Sigmoid colon (tissue), 7 donors: Measurements from ENCODE around the gene BCL11B. TPM values are rescaled to one million over a fixed set of nuclear protein-coding genes. Genes with fewer than 3 reads are reported as not detected.

Experiments
- DNase-seq: peaks from one replicate; pipeline ENCODE4 v3.0.0-alpha.2; 2019
- H3K27ac ChIP-seq, 4 donors: fragments of 200-600 bp; sonication (generic); one replicate each; pipeline ENCODE4 v1.5.1; 2016 to 2019; ENCODE audit warnings: mild to moderate bottlenecking in 1 of 4
- H3K27me3 ChIP-seq, 3 donors: fragments of 200-600 bp; sonication (generic); one replicate each; pipeline ENCODE4 v1.5.1; 2019; ENCODE audit warnings: mild to moderate bottlenecking in 1 of 3
- H3K36me3 ChIP-seq, 4 donors: fragments of 200-600 bp; sonication (generic); one replicate each; pipeline ENCODE4 v1.5.1; 2016 to 2019
- H3K4me1 ChIP-seq, 4 donors: fragments of 200-600 bp; sonication (generic); one replicate each; pipeline ENCODE4 v1.5.1; 2017 to 2019
- H3K4me3 ChIP-seq, 4 donors: fragments of 200-600 bp; sonication (generic); one replicate each; pipeline ENCODE4 v1.5.1; 2017 to 2019; ENCODE audit warnings: mild to moderate bottlenecking in 2 of 4, moderate library complexity in 1 of 4
- H3K9me3 ChIP-seq, 4 donors: fragments of 200-600 bp in 3 of 4; sonication (generic) in 3 of 4; one replicate each; pipeline versions ENCODE4 v1.5.1 to v1.6.1; 2013 to 2019
- CTCF ChIP-seq, 4 experiments: fragments of 450-650 bp in 3 of 4; fragments of 200-600 bp in 1 of 4; IDR thresholded peaks; one replicate each; pipeline ENCODE4 v1.5.1; 2016 to 2019; ENCODE audit warnings: antibody characterized with exemption in 4 of 4, mild to moderate bottlenecking in 3 of 4, moderate library complexity in 2 of 4
- EP300 ChIP-seq, 4 donors: sonication (generic); formaldehyde crosslinking; IDR thresholded peaks; one replicate each; pipeline ENCODE4 v1.6.1; 2017; ENCODE audit warnings: antibody characterized with exemption in 4 of 4
- POLR2A ChIP-seq, 2 donors: fragments of 450-650 bp; IDR thresholded peaks; one replicate each; pipeline ENCODE4 v1.6.1; 2016; ENCODE audit warnings: antibody characterized with exemption in 2 of 2, mild to moderate bottlenecking in 2 of 2, moderate library complexity in 2 of 2
- POLR2AphosphoS5 ChIP-seq, 4 donors: sonication (generic); formaldehyde crosslinking; IDR thresholded peaks; one replicate each; pipeline ENCODE4 v1.6.1; 2017; ENCODE audit warnings: antibody characterized with exemption in 4 of 4
- WGBS, 2 donors: extraction: QIAGEN DNeasy Blood & Tissue Kit; methylation state at CpG; one replicate each; pipeline ENCODE4 v1.1.7; 2013; 5-methylcytosine and 5-hydroxymethylcytosine counted together
- intact Hi-C: fragments of 100-400 bp; cut with DNase I; formaldehyde crosslinking; loops from one replicate; pipeline ENCODE4 v1.15.1; 2023
- polyA plus RNA-seq, 3 donors: library from polyadenylated mRNA; stranded (reverse); fragments of 200-250 nt; gene quantifications; one replicate each; pipeline ENCODE4 v1.2.3, GENCODE V29; 2013
- total RNA-seq, 4 donors: library from RNA; depleted of rRNA; stranded (reverse); fragments of >200 nt; gene quantifications; one replicate each; pipeline ENCODE4 v1.1.0, GENCODE V29; 2016
- donor health status: healthy with polysubstance abuse.
- donor health status: Bipolar disorder and iron deficiency.
- donor health status: healthy.

The BCL11B gene
- total and polyA plus RNA-seq, 7 donors: under 0.01 to 3.5 (median 0.23) TPM

DNA sequence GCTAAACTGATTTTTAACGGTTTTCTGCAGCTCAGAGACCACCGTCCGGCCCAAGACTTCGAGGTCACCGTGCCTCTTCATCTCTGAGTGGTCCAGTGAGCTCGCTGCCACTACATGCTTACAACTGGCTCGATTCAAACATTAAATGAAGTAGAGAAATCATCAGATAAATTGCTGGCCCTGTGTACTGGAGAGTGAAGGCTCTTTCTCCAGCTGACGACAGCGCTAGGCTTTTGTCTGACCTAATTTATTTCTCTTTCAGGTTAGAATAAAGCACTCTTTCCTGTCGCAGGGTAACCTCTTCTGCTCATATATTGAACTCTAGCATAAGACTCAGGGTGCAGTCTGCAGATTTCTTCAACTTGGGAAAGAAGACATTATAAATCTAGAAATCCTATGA is 6.4 kb downstream of the BCL11B start:
- peaks cover 0 to 19% (median 13%) of the 10 kb centered on the region in 4 donors for H3K4me1 ChIP-seq
- peaks cover 26 to 77% (median 50%) of the 10 kb centered on the region in 3 donors for H3K27me3 ChIP-seq
- no peaks in the 10 kb centered on the region for H3K9me3 ChIP-seq
- no peaks in the 10 kb centered on the region for H3K36me3 ChIP-seq
- 68 to 89% methylated on average over 10 of the region's 10 CpGs for WGBS, 2 donors
- no peak overlapping the region for H3K4me3 ChIP-seq
- no peak for DNase-seq
- no peak overlapping the region for H3K27ac ChIP-seq
- intact Hi-C loops: no loop called here
- TF ChIP-seq CTCF (IDR thresholded peaks at IDR 0.05) (no peak), POLR2AphosphoS5 (IDR thresholded peaks at IDR 0.05) (no peak), POLR2A (IDR thresholded peaks at IDR 0.05) (no peak), EP300 (IDR thresholded peaks at IDR 0.05) (no peak)

GRCh38 chr14:99264691-99265450 is 7.1 kb downstream of the BCL11B start:
- no peaks in the 10 kb centered on the region for H3K9me3 ChIP-seq
- DNase-seq: no peak
- peaks cover 19 to 72% (median 43%) of the 10 kb centered on the region in 3 donors for H3K27me3 ChIP-seq
- no peaks in the 10 kb centered on the region for H3K36me3 ChIP-seq
- 58 to 84% methylated on average over 17 of the region's 17 CpGs for WGBS, 2 donors
- intact Hi-C loops: no loop called here
- TF ChIP-seq EP300 (IDR thresholded peaks at IDR 0.05) (no peak), POLR2A (IDR thresholded peaks at IDR 0.05) (no peak), POLR2AphosphoS5 (IDR thresholded peaks at IDR 0.05) (no peak), CTCF (IDR thresholded peaks at IDR 0.05) (no peak)
- H3K4me1 ChIP-seq: peaks cover 0 to 12% (median 6%) of the 10 kb centered on the region in 4 donors
- H3K4me3 ChIP-seq: no peak overlapping the region
- H3K27ac ChIP-seq: no peak overlapping the region

DNA sequence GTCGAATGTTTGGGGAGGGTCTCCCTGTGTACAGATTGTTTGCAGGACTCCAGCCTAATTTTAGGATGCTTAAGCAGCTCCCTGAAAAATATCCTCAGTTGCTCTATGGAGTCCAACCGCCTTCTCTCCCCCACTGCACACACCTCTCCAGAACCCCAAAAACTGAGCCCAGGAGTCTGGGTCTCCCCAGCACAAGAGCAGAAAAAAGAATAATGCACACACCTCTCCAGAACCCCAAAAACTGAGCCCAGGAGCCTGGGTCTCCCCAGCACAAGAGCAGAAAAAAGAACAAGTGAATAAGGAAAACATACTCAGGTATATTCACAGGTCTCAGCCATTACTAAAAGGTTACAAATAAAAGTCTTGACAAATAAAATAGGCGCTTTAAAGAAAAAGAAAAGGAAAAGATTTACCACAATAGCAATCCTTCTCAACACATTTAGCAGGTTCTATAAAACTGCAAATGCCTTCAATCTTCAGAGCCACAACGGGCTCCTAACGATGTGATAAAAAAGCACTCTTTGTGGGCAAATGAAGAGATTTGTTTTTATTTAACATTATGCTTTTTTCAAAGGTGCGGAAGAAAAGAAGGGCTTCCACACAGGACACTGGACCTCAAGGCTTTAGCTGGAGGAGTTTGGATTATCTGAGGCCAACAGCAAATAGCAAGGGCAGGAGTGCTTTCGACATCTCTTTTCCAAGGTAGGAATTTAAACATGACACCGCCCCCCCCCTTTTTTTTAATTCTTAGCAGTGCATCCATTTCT is 8.2 kb downstream of the BCL11B start:
- H3K27ac ChIP-seq: no peak overlapping the region
- TF ChIP-seq POLR2A (IDR thresholded peaks at IDR 0.05): no peak
- TF ChIP-seq EP300 (IDR thresholded peaks at IDR 0.05): no peak
- intact Hi-C loops: no loop called here
- WGBS, 2 donors: 63 to 80% methylated on average over 8 of the region's 8 CpGs
- no peak overlapping the region for H3K4me3 ChIP-seq
- peaks cover 10 to 61% (median 32%) of the 10 kb centered on the region in 3 donors for H3K27me3 ChIP-seq
- H3K4me1 ChIP-seq: peaks cover 0 to 6% (median 1%) of the 10 kb centered on the region in 4 donors
- H3K9me3 ChIP-seq: no peaks in the 10 kb centered on the region
- no peaks in the 10 kb centered on the region for H3K36me3 ChIP-seq
- no peak for DNase-seq

GRCh38 chr14:99262977-99263448 is 9.0 kb downstream of the BCL11B start:
- TF ChIP-seq POLR2A (IDR thresholded peaks at IDR 0.05) (no peak), CTCF (IDR thresholded peaks at IDR 0.05) (no peak), POLR2AphosphoS5 (IDR thresholded peaks at IDR 0.05) (no peak), EP300 (IDR thresholded peaks at IDR 0.05) (no peak)
- Histone ChIP-seq H3K36me3 (no peaks in the 10 kb centered on the region), H3K27me3 (peaks cover 4 to 60% (median 25%) of the 10 kb centered on the region in 3 donors), H3K4me1 (peaks cover 0 to 6% (median 1%) of the 10 kb centered on the region in 4 donors), H3K4me3 (no peak overlapping the region), H3K9me3 (no peaks in the 10 kb centered on the region), H3K27ac (no peak overlapping the region)
- intact Hi-C loops: no loop called here
- 47 to 79% methylated on average over 11 of the region's 11 CpGs for WGBS, 2 donors
- no peak for DNase-seq
